Common myeloid progenitor, CD34-positive (primary cell): ENCODE results near the gene TOM1. TPM values are rescaled to one million over a fixed set of nuclear protein-coding genes. Genes with fewer than 3 reads are reported as not detected.

Experiments
- CTCF ChIA-PET: fragments of 350-600 bp; sonication (Branson Sonifier 250); formaldehyde crosslinking; loops from one replicate; lab custom pipeline; 2021; ENCODE audit warnings: antibody characterized with exemption; lab: Charles Lee
- POLR2A ChIA-PET: fragments of 350-600 bp; sonication (Branson Sonifier 250); formaldehyde crosslinking; loops from one replicate; lab custom pipeline; 2021; ENCODE audit warnings: antibody characterized with exemption; lab: Charles Lee
- DNase-seq, 3 donors: peaks; one replicate each; pipeline versions ENCODE4 v3.0.0 to v3.0.0-alpha.2; 2013
- H3K27ac ChIP-seq, 2 experiments: 1 replicate in 1 of 2; 2 replicates in 1 of 2; pipeline ENCODE4 v1.7.0; 2013; ENCODE audit warnings: inconsistent platforms in 2 of 2, low read length in 2 of 2, mild to moderate bottlenecking in 2 of 2, low read depth in 1 of 2, moderate library complexity in 1 of 2; ENCODE audit not compliant: severe bottlenecking in 2 of 2, insufficient read depth in 1 of 2, poor library complexity in 1 of 2
- H3K27me3 ChIP-seq, 5 experiments: replicated peaks in 2 of 5; 1 replicate in 3 of 5; 2 replicates in 2 of 5; pipeline versions ENCODE4 v1.6.1 to v1.7.0; 2013; ENCODE audit warnings: low read length in 4 of 5, mild to moderate bottlenecking in 2 of 5, moderate library complexity in 2 of 5, inconsistent platforms in 1 of 5; ENCODE audit not compliant: insufficient read depth in 5 of 5, control insufficient read depth in 4 of 5
- H3K36me3 ChIP-seq, 4 experiments: 1 replicate in 2 of 4; 2 replicates in 2 of 4; pipeline versions ENCODE4 v1.6.1 to v1.7.0; 2013; ENCODE audit warnings: low read length in 3 of 4, control low read depth in 1 of 4, mild to moderate bottlenecking in 1 of 4; ENCODE audit not compliant: control insufficient read depth in 4 of 4, insufficient read depth in 4 of 4
- H3K4me1 ChIP-seq, 4 experiments: 1 replicate in 3 of 4; 2 replicates in 1 of 4; pipeline versions ENCODE4 v1.6.1 to v1.7.1; 2013; ENCODE audit warnings: low read length in 3 of 4, mild to moderate bottlenecking in 3 of 4, control low read depth in 1 of 4, inconsistent platforms in 1 of 4, moderate library complexity in 1 of 4; ENCODE audit not compliant: control insufficient read depth in 4 of 4, insufficient read depth in 4 of 4; ENCODE audit errors: control extremely low read depth in 1 of 4
- H3K4me3 ChIP-seq, 7 experiments: 1 replicate in 4 of 7; 2 replicates in 3 of 7; pipeline versions ENCODE4 v1.5.1 to v1.7.0; 2013; ENCODE audit warnings: mild to moderate bottlenecking in 7 of 7, low read length in 6 of 7, moderate library complexity in 6 of 7, inconsistent platforms in 2 of 7, low read depth in 2 of 7, control low read depth in 1 of 7; ENCODE audit not compliant: insufficient read depth in 4 of 7, control insufficient read depth in 1 of 7; ENCODE audit errors: extremely low read depth in 1 of 7
- H3K9me3 ChIP-seq, 5 experiments: 1 replicate in 4 of 5; 2 replicates in 1 of 5; pipeline versions ENCODE4 v1.6.1 to v1.7.1; 2013; ENCODE audit warnings: low read length in 4 of 5, mild to moderate bottlenecking in 2 of 5, inconsistent platforms in 1 of 5, low read depth in 1 of 5, moderate library complexity in 1 of 5; ENCODE audit not compliant: control insufficient read depth in 4 of 5, insufficient read depth in 2 of 5; ENCODE audit errors: control extremely low read depth in 1 of 5
- WGBS: methylation state at CpG from one replicate; pipeline ENCODE4 v1.1.5; 2013; ENCODE audit not compliant: insufficient coverage; 5-methylcytosine and 5-hydroxymethylcytosine counted together
- polyA plus RNA-seq: library from polyadenylated mRNA; unstranded; fragments of 120-200 nt; gene quantifications from one replicate; pipeline ENCODE4 v1.2.1, GENCODE V29; 2013

Gene TOM1
- 17.6 TPM for polyA plus RNA-seq

DNA sequence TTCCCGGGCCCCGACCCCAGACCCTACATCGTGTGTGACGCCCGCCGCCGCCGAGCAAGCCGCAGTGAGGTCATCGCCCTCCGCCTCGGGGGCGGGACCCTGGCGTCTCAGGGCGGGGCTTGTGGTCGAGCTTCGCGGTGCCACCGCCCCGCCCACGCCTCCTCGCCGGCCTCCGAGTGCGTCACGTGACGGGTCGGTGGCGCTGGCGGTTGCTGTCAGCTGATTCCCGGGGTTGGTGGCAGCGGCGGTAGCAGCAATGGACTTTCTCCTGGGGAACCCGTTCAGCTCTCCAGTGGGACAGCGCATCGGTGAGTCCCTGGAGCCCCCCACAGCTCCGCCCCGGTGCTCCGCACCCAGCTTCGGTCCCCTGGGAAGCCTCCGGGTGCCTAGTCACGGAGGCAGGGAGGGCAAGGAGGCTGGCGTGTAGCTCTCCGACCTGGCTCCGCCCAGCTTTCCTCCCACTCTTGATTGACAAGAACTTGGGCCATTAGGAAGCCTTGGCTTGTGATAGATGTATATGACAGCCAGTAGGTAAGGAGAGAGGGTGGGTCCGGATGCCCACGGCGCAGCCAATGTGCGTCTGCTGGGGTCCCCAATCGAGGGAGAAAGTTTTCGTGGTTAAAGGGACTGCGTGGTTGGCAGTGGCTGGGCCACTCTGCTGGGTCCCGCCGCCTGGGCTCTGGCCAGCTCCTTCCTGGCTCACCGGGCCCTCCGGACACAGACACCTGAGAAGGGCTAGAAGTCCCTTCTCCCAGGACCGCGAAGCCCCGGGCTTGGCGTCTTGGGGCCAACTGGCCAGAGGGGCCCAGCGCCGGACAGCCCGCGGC, at the start of gene TOM1:
TOM1 (plus strand) TSS at position 222 of the 827 bp plus-strand sequence; CDS start at position 257, 35 bp downstream.
- under 1% methylated on average over 54 of the region's 64 CpGs for WGBS
- H3K27ac ChIP-seq, result peak within 1 kb of the TSS; percentile 72 to 93

DNA sequence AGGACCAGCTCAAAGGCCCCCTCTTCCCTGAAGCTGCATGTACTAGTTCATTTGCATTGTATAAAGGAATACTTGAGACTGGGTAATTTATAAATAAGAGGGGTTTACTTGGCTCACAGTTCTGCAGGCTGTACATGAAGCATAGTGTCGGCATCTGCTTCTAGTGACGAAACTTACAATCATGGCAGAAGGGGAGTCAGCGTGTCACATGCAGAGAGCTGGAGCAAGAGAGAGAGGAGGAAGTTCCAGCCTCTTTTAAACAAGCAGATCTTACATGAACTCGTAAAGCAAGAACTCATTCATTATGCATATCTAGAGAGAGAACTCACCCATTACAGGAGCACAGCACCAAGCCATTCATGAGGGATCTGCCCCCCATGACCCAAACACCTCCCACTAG, 49.5 kb upstream of the TOM1 start:
- Histone ChIP-seq H3K27ac (no peak overlapping the region), H3K4me1 (no peaks in the 10 kb centered on the region), H3K36me3 (no peaks in the 10 kb centered on the region), H3K9me3 (no peaks in the 10 kb centered on the region), H3K27me3 (no peaks in the 10 kb centered on the region), H3K4me3 (no peak overlapping the region)
- CTCF ChIA-PET, result no interaction called here
- POLR2A ChIA-PET, result no interaction called here
- no peak for DNase-seq
- WGBS, result 93% methylated on average over 2 of the region's 4 CpGs

More for the DNA sequence above, at the start of gene TOM1:
- ChIA-PET CTCF (interaction anchor here (1.0 to 1.1 kb wide), 3 partner anchors 28 to 34 kb away, joined by 3 to 4 read pairs (median 3); no protein-coding TSS in a partner anchor), POLR2A (interaction anchor here (0.7 to 0.8 kb wide), 2 partner anchors 38 to 42 kb away, joined by 3 read pairs; no protein-coding TSS in a partner anchor)
- peak; percentile 98 to 99 (median 99) for DNase-seq
- H3K4me3 ChIP-seq, result peak within 1 kb of the TSS; percentile 76 to 93 (median 84)
- peaks cover 2 to 19% (median 5%) of the 10 kb centered on the region in 4 experiments for H3K36me3 ChIP-seq
- no peaks in the 10 kb centered on the region for H3K9me3 ChIP-seq
- H3K4me1 ChIP-seq, result peaks cover 0 to 38% (median 23%) of the 10 kb centered on the region in 4 experiments
- H3K27me3 ChIP-seq, result no peaks in the 10 kb centered on the region

DNA sequence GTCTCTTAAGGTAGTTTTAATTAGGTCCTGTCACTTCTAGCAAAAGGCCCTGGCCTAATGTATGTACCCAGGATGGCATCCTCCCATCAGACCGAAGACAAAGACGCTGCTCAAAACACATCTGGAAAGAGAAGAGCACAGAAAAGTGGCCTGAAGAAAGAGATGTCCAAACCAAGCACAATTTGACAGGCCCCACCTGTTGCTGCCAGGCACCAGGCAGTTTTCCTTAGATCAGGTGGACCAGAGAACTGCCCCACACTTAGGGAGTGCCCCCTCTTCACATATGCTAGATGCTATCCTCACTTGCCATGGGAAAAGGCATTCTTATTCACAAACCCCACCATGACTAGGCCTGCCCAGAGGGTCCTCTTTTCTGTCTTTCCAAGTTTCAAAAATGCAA, 45.7 kb upstream of the TOM1 start:
- H3K27me3 ChIP-seq, result no peaks in the 10 kb centered on the region
- H3K36me3 ChIP-seq, result peaks cover 0 to 3% (median 0%) of the 10 kb centered on the region in 4 experiments
- no peak overlapping the region for H3K27ac ChIP-seq
- peaks cover 3 to 17% (median 12%) of the 10 kb centered on the region in 4 experiments for H3K4me1 ChIP-seq
- no peak overlapping the region for H3K4me3 ChIP-seq
- DNase-seq, result no peak
- no peaks in the 10 kb centered on the region for H3K9me3 ChIP-seq
- 92% methylated on average over 2 of the region's 2 CpGs for WGBS
- CTCF ChIA-PET, result no interaction called here
- POLR2A ChIA-PET, result no interaction called here

DNA sequence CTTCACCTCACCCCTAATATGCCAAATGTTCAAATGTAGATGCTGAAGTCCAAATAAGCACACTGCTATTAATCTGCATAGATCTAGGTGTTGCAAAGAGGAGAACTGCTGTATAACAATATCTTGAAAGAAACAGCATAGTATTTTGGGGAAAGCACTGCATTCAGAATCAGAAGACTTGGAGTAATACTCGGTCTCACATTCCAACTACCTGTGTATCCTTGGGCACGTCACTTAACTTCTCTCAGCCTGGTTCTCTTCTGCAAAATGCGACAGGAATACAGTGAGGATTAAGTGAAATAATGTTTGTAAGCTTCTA, 42.7 kb upstream of the TOM1 start:
- peak overlapping the region; percentile 85 to 94 for H3K27ac ChIP-seq

DNA sequence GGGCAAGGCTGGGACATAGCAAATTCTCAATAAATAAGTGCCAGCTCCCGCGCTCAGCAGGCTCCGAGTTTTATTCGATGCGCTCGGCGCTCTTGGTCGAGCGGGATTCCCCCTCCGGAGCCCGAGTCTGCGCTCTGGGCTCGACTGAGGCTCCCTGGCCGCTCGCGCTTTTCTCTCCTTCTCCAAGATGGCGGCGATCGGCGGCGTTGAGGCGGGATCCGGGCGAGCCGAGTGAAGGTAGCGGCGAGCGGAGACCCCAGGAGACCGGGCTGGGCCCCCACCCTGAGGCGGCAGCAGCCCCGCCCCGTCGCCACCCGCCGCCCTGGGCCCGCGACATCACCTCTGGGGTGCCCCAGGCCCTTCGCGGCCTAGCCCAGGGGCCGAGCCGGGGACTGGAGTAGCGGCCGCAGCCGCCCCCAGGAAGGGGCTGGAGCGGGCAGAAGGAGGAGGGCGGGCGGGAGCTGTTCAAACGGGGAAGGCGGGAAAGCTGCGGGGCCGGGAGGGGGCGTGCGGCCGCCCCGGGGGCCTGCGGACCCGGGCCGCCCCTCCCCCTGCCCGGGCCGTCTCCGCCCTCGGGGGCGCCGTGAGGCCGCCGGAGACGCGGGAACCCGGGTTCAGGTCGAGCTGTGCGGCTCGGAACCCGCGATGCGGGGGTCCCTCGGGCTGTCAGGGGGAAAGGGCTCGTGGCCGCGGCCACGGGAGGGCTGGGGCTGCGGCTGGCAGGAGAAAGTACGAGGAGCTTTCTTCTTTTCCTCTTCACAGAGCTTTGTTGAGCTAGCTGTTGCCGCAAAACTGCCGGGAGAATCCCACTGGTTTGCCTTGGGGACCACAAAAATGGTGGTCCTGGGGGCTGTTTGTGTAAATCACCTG, 42.1 kb upstream of the TOM1 start, which contains the start of gene HMGXB4:
HMGXB4 (plus strand) TSS at position 173 of the 870 bp plus-strand sequence. CDS start 4,898 bp downstream, outside the sequence.
- Histone ChIP-seq H3K4me3 (peak within 1 kb of the TSS; percentile 57 to 95 (median 84)), H3K4me1 (peaks cover 3 to 25% (median 13%) of the 10 kb centered on the region in 4 experiments)
- CTCF ChIA-PET, result interaction anchor here (0.7 to 1.0 kb wide), 3 partner anchors 14 to 17 kb away, joined by 3 read pairs; no protein-coding TSS in a partner anchor

More for the DNA sequence above, 42.7 kb upstream of the TOM1 start:
- Histone ChIP-seq H3K27me3 (no peaks in the 10 kb centered on the region), H3K36me3 (peaks cover 0 to 10% (median 0%) of the 10 kb centered on the region in 4 experiments), H3K9me3 (no peaks in the 10 kb centered on the region), H3K4me3 (peak overlapping the region in 6 of 7 experiments; percentile 79 to 95 (median 86)), H3K4me1 (peaks cover 3 to 25% (median 13%) of the 10 kb centered on the region in 4 experiments)
- 0% methylated on average over 3 of the region's 3 CpGs for WGBS
- ChIA-PET POLR2A (no interaction called here), CTCF (interaction anchor here (1.0 kb wide), 1 partner anchor 14 kb away, joined by 3 read pairs; no protein-coding TSS in a partner anchor)
- DNase-seq, result no peak

DNA sequence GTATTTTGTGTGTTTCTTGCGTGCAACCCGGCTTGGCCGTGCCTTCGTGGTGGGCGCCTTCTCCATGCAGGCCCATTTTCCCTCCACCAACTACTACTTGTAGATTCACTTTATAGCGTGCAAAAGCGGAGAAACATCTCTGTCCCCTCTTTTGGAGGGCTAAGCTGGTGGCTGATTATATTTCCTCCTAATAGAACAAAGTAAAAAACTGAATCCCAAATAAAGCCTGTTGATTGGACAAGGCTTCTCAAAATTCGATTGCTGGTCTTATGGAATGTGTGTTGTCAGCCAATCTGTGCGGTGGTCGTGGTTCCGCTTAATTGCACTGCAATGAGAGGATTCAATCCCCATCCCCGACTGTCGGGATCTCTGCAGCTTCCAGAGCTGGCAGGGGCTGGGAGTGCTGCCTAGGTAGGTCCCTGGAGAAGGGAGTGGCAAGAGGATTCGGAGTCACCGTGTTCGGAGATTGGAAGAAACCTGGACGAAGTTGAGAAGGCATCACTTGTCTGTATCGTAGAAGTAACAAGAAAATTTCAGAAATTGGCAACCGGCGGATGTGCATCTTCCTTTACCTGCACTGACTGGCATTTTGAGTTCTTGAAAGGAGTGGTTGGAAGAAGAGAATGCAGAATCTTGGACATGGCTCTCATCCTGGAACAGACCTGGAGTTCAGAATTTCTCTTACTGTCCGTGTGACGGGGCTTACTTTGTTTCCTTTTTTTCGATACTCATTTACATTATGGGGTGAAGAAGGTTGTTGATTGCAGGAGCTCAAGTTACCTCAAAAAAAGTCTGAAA, 41.3 kb upstream of the TOM1 start:
- DNase-seq, result peak in 1 of 3 donors; percentile 43
- ChIA-PET POLR2A (interaction anchor here (0.5 to 0.8 kb wide), 3 partner anchors 12 to 42 kb away, joined by 3 to 5 read pairs (median 3); no protein-coding TSS in a partner anchor), CTCF (interaction anchor here (0.7 to 1.2 kb wide), 4 partner anchors 10 to 16 kb away, joined by 3 to 4 read pairs (median 3); no protein-coding TSS in a partner anchor)
- H3K9me3 ChIP-seq, result no peaks in the 10 kb centered on the region
- peaks cover 6 to 23% (median 11%) of the 10 kb centered on the region in 4 experiments for H3K36me3 ChIP-seq
- H3K4me3 ChIP-seq, result peak overlapping the region; percentile 57 to 95 (median 84)
- peak overlapping the region; percentile 85 to 94 for H3K27ac ChIP-seq
- WGBS, result 67% methylated on average over 17 of the region's 23 CpGs
- no peaks in the 10 kb centered on the region for H3K27me3 ChIP-seq
- H3K4me1 ChIP-seq, result peaks cover 3 to 25% (median 13%) of the 10 kb centered on the region in 4 experiments

More for the DNA sequence above, 42.1 kb upstream of the TOM1 start, which contains the start of gene HMGXB4:
- peak within 1 kb of the TSS; percentile 85 to 94 for H3K27ac ChIP-seq
- no peaks in the 10 kb centered on the region for H3K27me3 ChIP-seq
- H3K9me3 ChIP-seq, result no peaks in the 10 kb centered on the region
- DNase-seq, result peak; percentile 89 to 94 (median 94)
- POLR2A ChIA-PET, result interaction anchor here (0.5 to 0.8 kb wide), 3 partner anchors 13 to 43 kb away, joined by 3 to 5 read pairs (median 3); no protein-coding TSS in a partner anchor
- peaks cover 2 to 16% (median 6%) of the 10 kb centered on the region in 4 experiments for H3K36me3 ChIP-seq
- WGBS, result 0% methylated on average over 72 of the region's 84 CpGs
